A673 (cell line): Measurements from ENCODE around the gene NCAPD2.

Source experiments
- EZH2 ChIP-seq: fragments of 200-600 bp; sonication (generic); IDR thresholded peaks from 2 replicates; pipeline ENCODE4 v1.6.1; 2017; ENCODE audit warnings: borderline replicate concordance, low read depth, mild to moderate bottlenecking, mixed read lengths, antibody characterized with exemption, low read length; ENCODE audit not compliant: poor library complexity, severe bottlenecking
- TF ChIP-seq, protein P1 (sequence below): fragments of 300-800, 200-600 bp; sonication (generic); conservative IDR thresholded peaks from 2 replicates; pipeline ENCODE4 v1.5.1; 2017; ENCODE audit warnings: low read depth, mild to moderate bottlenecking, antibody characterized with exemption, low read length, moderate library complexity, mixed read lengths

DNA sequence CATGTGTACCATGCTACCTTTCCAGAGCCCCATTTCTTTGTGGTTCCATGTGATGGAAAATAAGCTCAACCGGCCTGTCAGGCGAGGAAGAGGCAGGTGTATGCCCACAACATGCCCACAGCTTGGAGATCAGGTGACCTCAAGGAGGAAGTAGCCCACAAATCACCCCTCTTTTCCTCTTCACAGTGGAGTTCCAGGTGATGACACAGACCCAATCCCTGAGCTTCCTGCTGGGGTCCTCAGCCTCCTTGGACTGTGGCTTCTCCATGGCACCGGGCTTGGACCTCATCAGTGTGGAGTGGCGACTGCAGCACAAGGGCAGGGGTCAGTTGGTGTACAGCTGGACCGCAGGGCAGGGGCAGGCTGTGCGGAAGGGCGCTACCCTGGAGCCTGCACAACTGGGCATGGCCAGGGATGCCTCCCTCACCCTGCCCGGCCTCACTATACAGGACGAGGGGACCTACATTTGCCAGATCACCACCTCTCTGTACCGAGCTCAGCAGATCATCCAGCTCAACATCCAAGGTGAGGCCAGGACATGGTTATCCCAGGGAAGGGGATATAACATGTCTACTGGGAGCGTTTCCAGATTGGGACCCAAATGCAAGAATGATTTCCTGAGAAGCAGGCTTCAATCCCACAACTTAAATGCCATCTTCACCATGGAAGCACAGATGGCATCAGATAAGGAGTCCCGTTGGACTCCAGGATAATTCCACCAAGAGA lies 36.5 kb upstream of the NCAPD2 start:
- TF ChIP-seq, protein P1, sequence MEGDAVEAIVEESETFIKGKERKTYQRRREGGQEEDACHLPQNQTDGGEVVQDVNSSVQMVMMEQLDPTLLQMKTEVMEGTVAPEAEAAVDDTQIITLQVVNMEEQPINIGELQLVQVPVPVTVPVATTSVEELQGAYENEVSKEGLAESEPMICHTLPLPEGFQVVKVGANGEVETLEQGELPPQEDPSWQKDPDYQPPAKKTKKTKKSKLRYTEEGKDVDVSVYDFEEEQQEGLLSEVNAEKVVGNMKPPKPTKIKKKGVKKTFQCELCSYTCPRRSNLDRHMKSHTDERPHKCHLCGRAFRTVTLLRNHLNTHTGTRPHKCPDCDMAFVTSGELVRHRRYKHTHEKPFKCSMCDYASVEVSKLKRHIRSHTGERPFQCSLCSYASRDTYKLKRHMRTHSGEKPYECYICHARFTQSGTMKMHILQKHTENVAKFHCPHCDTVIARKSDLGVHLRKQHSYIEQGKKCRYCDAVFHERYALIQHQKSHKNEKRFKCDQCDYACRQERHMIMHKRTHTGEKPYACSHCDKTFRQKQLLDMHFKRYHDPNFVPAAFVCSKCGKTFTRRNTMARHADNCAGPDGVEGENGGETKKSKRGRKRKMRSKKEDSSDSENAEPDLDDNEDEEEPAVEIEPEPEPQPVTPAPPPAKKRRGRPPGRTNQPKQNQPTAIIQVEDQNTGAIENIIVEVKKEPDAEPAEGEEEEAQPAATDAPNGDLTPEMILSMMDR = no peak
- TF ChIP-seq EZH2 = no peak
